ENCODE results near the gene ADO.

Gene ADO

GRCh38 chr10:62816331-62817120, 12.0 kb downstream of the ADO start, which contains the start of gene EGR2:
EGR2 (minus strand) TSS chr10:62816366; CDS start chr10:62816029, 337 bp downstream.
- no peaks in the 10 kb centered on the region for H3K79me2 ChIP-seq (ENCODE audit: insufficient read depth, low read length)
- H3K9me2 ChIP-seq (replicated peaks; ENCODE audit: insufficient read depth, low read length): no peaks in the 10 kb centered on the region
- H3K9me3 ChIP-seq (ENCODE audit: insufficient read depth, low read length): no peaks in the 10 kb centered on the region
- H3K9ac ChIP-seq (ENCODE audit: low read length): peak within 1 kb of the TSS; percentile 71
- H3F3A ChIP-seq (ENCODE audit: insufficient read depth): peaks cover 17% of the 10 kb centered on the region; the same call in 1 of the 2 replicates
- H3K4me2 ChIP-seq (ENCODE audit: low read depth, low read length, poor library complexity, severe bottlenecking): peak within 1 kb of the TSS; percentile 94
- peak within 1 kb of the TSS; percentile 67 for H3K4me3 ChIP-seq (ENCODE audit: insufficient read depth, low read length, poor library complexity, severe bottlenecking)
- no peak for TF ChIP-seq EZH2phosphoT487 (conservative IDR thresholded peaks at IDR 0.05; ENCODE audit: low read length)
- no peak for TF ChIP-seq CTCF (IDR thresholded peaks at IDR 0.05; ENCODE audit: insufficient read depth, low read length, poor library complexity, severe bottlenecking)
- H2AFZ ChIP-seq (ENCODE audit: low read depth, low read length, severe bottlenecking): peak within 1 kb of the TSS; percentile 59
- 0 out of 2 replicates have a peak, but pooled peaks cover 9% of the 10 kb centered on the region for H4K20me1 ChIP-seq (ENCODE audit: low read depth, low read length)
- no peaks in the 10 kb centered on the region for H3K27me3 ChIP-seq (ENCODE audit: low read length)
- no peaks in the 10 kb centered on the region for H3K36me3 ChIP-seq (ENCODE audit: low read length)
- H3K27ac ChIP-seq (ENCODE audit: low read depth, low read length): peak within 1 kb of the TSS; percentile 85

GRCh38 chr10:62817121-62817765, 12.7 kb downstream of the ADO start:
- H3F3A ChIP-seq (ENCODE audit: insufficient read depth): peaks cover 9% of the 10 kb centered on the region; the same call in 1 of the 2 replicates
- H3K36me3 ChIP-seq (ENCODE audit: low read length): no peaks in the 10 kb centered on the region
- peak overlapping the region; percentile 71 for H3K9ac ChIP-seq (ENCODE audit: low read length)
- peak overlapping the region; percentile 67 for H3K4me3 ChIP-seq (ENCODE audit: insufficient read depth, low read length, poor library complexity, severe bottlenecking)
- peak overlapping the region; percentile 94 for H3K4me2 ChIP-seq (ENCODE audit: low read depth, low read length, poor library complexity, severe bottlenecking)
- H3K9me3 ChIP-seq (ENCODE audit: insufficient read depth, low read length): no peaks in the 10 kb centered on the region
- no peaks in the 10 kb centered on the region for H3K27me3 ChIP-seq (ENCODE audit: low read length)
- H4K20me1 ChIP-seq (ENCODE audit: low read depth, low read length): 0 out of 2 replicates have a peak, but pooled peaks cover 2% of the 10 kb centered on the region
- peak overlapping the region; percentile 59 for H2AFZ ChIP-seq (ENCODE audit: low read depth, low read length, severe bottlenecking)
- H3K79me2 ChIP-seq (ENCODE audit: insufficient read depth, low read length): no peaks in the 10 kb centered on the region
- H3K27ac ChIP-seq (ENCODE audit: low read depth, low read length): peak overlapping the region; percentile 85
- no peaks in the 10 kb centered on the region for H3K9me2 ChIP-seq (replicated peaks; ENCODE audit: insufficient read depth, low read length)
- no peak for TF ChIP-seq EZH2phosphoT487 (conservative IDR thresholded peaks at IDR 0.05; ENCODE audit: low read length)
- no peak for TF ChIP-seq CTCF (IDR thresholded peaks at IDR 0.05; ENCODE audit: insufficient read depth, low read length, poor library complexity, severe bottlenecking)

GRCh38 chr10:62817766-62818425, 13.4 kb downstream of the ADO start:
- Histone ChIP-seq H2AFZ (ENCODE audit: low read depth, low read length, severe bottlenecking) (no peak overlapping the region), H3K27me3 (ENCODE audit: low read length) (no peaks in the 10 kb centered on the region), H3F3A (ENCODE audit: insufficient read depth) (peaks cover 3% of the 10 kb centered on the region; the same call in 1 of the 2 replicates), H3K79me2 (ENCODE audit: insufficient read depth, low read length) (no peaks in the 10 kb centered on the region), H3K27ac (ENCODE audit: low read depth, low read length) (peak overlapping the region; percentile 85), H3K36me3 (ENCODE audit: low read length) (no peaks in the 10 kb centered on the region), H4K20me1 (ENCODE audit: low read depth, low read length) (no peaks in the 10 kb centered on the region), H3K4me2 (ENCODE audit: low read depth, low read length, poor library complexity, severe bottlenecking) (peak overlapping the region; percentile 94), H3K4me3 (ENCODE audit: insufficient read depth, low read length, poor library complexity, severe bottlenecking) (peak overlapping the region; percentile 67), H3K9ac (ENCODE audit: low read length) (peak overlapping the region; percentile 71), H3K9me3 (ENCODE audit: insufficient read depth, low read length) (no peaks in the 10 kb centered on the region), H3K9me2 (replicated peaks; ENCODE audit: insufficient read depth, low read length) (no peaks in the 10 kb centered on the region)
- TF ChIP-seq CTCF (IDR thresholded peaks at IDR 0.05; ENCODE audit: insufficient read depth, low read length, poor library complexity, severe bottlenecking) (peak; percentile 62), EZH2phosphoT487 (conservative IDR thresholded peaks at IDR 0.05; ENCODE audit: low read length) (no peak)
